Neural cell (in vitro differentiated cells): ENCODE measurements around the gene LUZP1. TPM values are rescaled to one million over a fixed set of nuclear protein-coding genes. Genes with fewer than 3 reads are reported as not detected.

Source experiments
- H2AFZ ChIP-seq: fragments of 200-600, 300-800 bp; sonication (generic), shearing (Covaris generic); 2 replicates; pipeline ENCODE4 v1.6.0; 2014; ENCODE audit warnings: low read depth, mild to moderate bottlenecking, antibody characterized with exemption, low read length, moderate library complexity
- H3F3A ChIP-seq: fragments of 200-600 bp; shearing (Covaris generic); 2 replicates; pipeline ENCODE4 v1.6.1; 2016; ENCODE audit warnings: mild to moderate bottlenecking, moderate library complexity, mixed read lengths, antibody characterized with exemption, low read length; ENCODE audit not compliant: insufficient read depth, poor library complexity, severe bottlenecking
- H3K27ac ChIP-seq: fragments of 200-600, 300-800 bp; sonication (generic), shearing (Covaris generic); 2 replicates; pipeline ENCODE4 v1.5.1; 2014; ENCODE audit warnings: mild to moderate bottlenecking, low read length, moderate library complexity
- H3K27me3 ChIP-seq: fragments of 300-800, 200-600 bp; sonication (generic), shearing (Covaris generic); 2 replicates; pipeline ENCODE4 v1.6.0; 2014; ENCODE audit warnings: mild to moderate bottlenecking, low read depth, low read length, moderate library complexity; ENCODE audit not compliant: insufficient read depth
- H3K36me3 ChIP-seq: fragments of 300-800, 200-600 bp; sonication (generic), shearing (Covaris generic); 2 replicates; pipeline ENCODE4 v1.5.1; 2014; ENCODE audit warnings: mild to moderate bottlenecking, antibody characterized with exemption, low read length, moderate library complexity; ENCODE audit not compliant: insufficient read depth
- H3K4me2 ChIP-seq: fragments of 300-800, 200-600 bp; sonication (generic), shearing (Covaris generic); 2 replicates; pipeline ENCODE4 v1.6.0; 2014; ENCODE audit warnings: mild to moderate bottlenecking, low read length
- H3K4me3 ChIP-seq: fragments of 300-800, 200-600 bp; sonication (generic), shearing (Covaris generic); 2 replicates; pipeline ENCODE4 v1.5.1; 2014; ENCODE audit warnings: mild to moderate bottlenecking, low read length, moderate library complexity
- H3K79me2 ChIP-seq: fragments of 200-600 bp; shearing (Covaris generic); replicated peaks from 2 replicates; pipeline ENCODE4 v1.6.0; 2014; ENCODE audit warnings: mild to moderate bottlenecking, low read length, moderate library complexity; ENCODE audit not compliant: insufficient read depth
- H3K9ac ChIP-seq: fragments of 300-800, 200-600 bp; sonication (generic), shearing (Covaris generic); 2 replicates; pipeline ENCODE4 v1.6.1; 2016; ENCODE audit warnings: mild to moderate bottlenecking, low read length, mixed read lengths
- H3K9me2 ChIP-seq: fragments of 200-600 bp; shearing (Covaris generic); 2 replicates; pipeline ENCODE4 v1.6.1; 2016; ENCODE audit warnings: mild to moderate bottlenecking, low read length, mixed read lengths; ENCODE audit not compliant: insufficient read depth
- H3K9me3 ChIP-seq: fragments of 200-600, 300-800 bp; sonication (generic), shearing (Covaris generic); 2 replicates; pipeline ENCODE4 v1.6.1; 2016; ENCODE audit warnings: mild to moderate bottlenecking, mixed run types, low read length, moderate library complexity, mixed read lengths
- H4K20me1 ChIP-seq: fragments of 200-600 bp; shearing (Covaris generic); 2 replicates; pipeline ENCODE4 v1.6.1; 2016; ENCODE audit warnings: mild to moderate bottlenecking, mixed run types; ENCODE audit not compliant: insufficient read depth
- CTCF ChIP-seq: fragments of 450-650 bp; IDR thresholded peaks from 2 replicates; pipeline ENCODE4 v1.5.1; 2014; ENCODE audit warnings: antibody characterized with exemption, mild to moderate bottlenecking, moderate library complexity; ENCODE audit not compliant: poor library complexity, severe bottlenecking
- EP300 ChIP-seq: fragments of 450-650 bp; conservative IDR thresholded peaks from 2 replicates; pipeline ENCODE4 v1.6.1; 2014; ENCODE audit warnings: antibody characterized with exemption, mild to moderate bottlenecking, moderate library complexity; ENCODE audit not compliant: poor library complexity, severe bottlenecking
- EZH2 ChIP-seq: fragments of 200-600, 300-800 bp; shearing (Covaris generic), sonication (generic); IDR thresholded peaks from 2 replicates; pipeline ENCODE4 v1.6.1; 2014; ENCODE audit warnings: antibody characterized with exemption, low read length, borderline replicate concordance, mild to moderate bottlenecking; ENCODE audit not compliant: insufficient read depth, poor library complexity, severe bottlenecking
- MXI1 ChIP-seq: fragments of 450-650 bp; conservative IDR thresholded peaks from 2 replicates; pipeline ENCODE4 v1.6.1; 2014; ENCODE audit warnings: antibody characterized with exemption, mild to moderate bottlenecking; ENCODE audit not compliant: poor library complexity, severe bottlenecking
- POLR2AphosphoS5 ChIP-seq: IDR thresholded peaks from 2 replicates; pipeline ENCODE4 v1.6.1; 2012
- RAD21 ChIP-seq: fragments of 450-650 bp; conservative IDR thresholded peaks from 2 replicates; pipeline ENCODE4 v1.6.1; 2014; ENCODE audit warnings: antibody characterized with exemption, mild to moderate bottlenecking, moderate library complexity
- REST ChIP-seq: IDR thresholded peaks from 2 replicates; pipeline ENCODE4 v1.6.1; 2012; ENCODE audit warnings: borderline replicate concordance
- SMC3 ChIP-seq: fragments of 450-650 bp; conservative IDR thresholded peaks from 2 replicates; pipeline ENCODE4 v1.6.1; 2014; ENCODE audit warnings: antibody characterized with exemption, mild to moderate bottlenecking, moderate library complexity; ENCODE audit not compliant: poor library complexity
- TAF1 ChIP-seq: IDR thresholded peaks from 2 replicates; pipeline ENCODE4 v1.6.1; 2012; ENCODE audit warnings: low read depth
- polyA plus RNA-seq: library from polyadenylated mRNA; depleted of rRNA; stranded (reverse); fragments of >200 nt; gene quantifications from 2 replicates; pipeline ENCODE4 v1.2.3, GENCODE V29; 2014

LUZP1 gene
- polyA plus RNA-seq, 1 donor from 2014 or later: 2.3 TPM

DNA sequence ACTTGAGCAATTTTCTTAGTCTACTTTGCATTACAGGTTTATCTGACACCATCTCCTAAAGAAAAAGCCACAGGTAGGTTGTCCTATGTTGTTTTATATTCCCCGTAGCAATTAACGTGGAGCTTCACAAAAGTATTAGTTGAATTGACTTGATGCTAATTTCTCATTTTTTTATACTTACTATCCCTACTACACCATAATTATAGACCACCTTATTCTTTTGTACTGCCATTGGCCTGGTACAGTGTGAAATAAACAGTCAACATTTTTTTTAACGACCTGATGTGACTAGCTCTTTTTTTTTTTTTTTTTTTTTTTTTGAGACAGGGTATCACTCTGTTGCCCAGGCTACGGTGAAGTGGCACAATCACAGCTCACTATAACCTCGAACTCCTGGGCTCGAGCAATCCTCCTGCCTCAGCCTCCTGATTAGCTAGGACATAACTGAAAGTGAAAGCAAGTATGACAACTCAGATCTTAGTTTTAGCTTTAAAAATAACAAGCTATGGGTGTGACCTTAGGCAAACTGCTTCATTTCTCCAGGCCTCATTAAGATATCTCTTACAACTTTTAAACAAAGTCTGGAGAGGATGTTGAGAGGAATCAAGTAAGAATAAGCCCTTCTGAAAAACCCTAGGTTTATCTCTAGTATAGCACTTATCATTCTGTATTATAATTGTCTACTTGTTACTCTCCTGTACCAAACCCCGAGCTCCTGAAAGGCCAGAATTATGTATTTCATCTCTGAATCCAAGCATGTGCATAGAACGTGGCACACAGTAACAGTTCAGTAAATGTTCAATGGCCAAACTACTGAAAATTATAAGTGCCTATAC, 49.5 kb downstream of the LUZP1 start:
- Histone ChIP-seq H3K4me2 (no peak overlapping the region), H3K9me3 (no peaks in the 10 kb centered on the region), H3F3A (no peaks in the 10 kb centered on the region), H3K36me3 (no peaks in the 10 kb centered on the region), H3K79me2 (peaks cover 17% of the 10 kb centered on the region), H3K27me3 (no peaks in the 10 kb centered on the region), H4K20me1 (no peaks in the 10 kb centered on the region), H3K27ac (no peak overlapping the region), H3K9ac (no peak overlapping the region), H3K4me3 (no peak overlapping the region), H2AFZ (no peak overlapping the region), H3K9me2 (no peaks in the 10 kb centered on the region)
- no peak for TF ChIP-seq REST
- TF ChIP-seq EZH2: no peak
- TF ChIP-seq MXI1: no peak
- no peak for TF ChIP-seq POLR2AphosphoS5
- TF ChIP-seq CTCF: no peak
- TF ChIP-seq SMC3: no peak
- no peak for TF ChIP-seq TAF1
- TF ChIP-seq EP300: no peak
- no peak for TF ChIP-seq RAD21

DNA sequence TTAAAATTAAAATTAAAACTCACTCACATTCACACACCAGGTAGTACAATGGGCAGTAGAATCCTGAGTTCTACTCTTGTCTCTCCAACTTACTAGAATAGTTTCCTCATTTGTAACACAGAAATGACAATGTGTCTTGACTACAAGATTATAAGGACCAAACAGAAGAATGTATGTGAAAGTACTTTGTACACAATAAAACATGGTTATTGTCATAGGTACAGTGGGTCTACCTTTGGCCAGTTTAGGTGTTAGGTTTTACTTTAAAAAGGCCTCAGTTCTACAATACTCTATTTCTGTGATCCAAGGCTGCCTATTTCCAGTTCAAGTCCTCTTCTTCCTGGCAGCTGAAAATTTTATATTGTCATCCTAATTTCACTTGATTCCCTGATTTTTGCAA, 50.2 kb downstream of the LUZP1 start:
- Histone ChIP-seq H3K36me3 (no peaks in the 10 kb centered on the region), H3F3A (no peaks in the 10 kb centered on the region), H3K79me2 (peaks cover 11% of the 10 kb centered on the region), H3K9me3 (no peaks in the 10 kb centered on the region), H3K27me3 (no peaks in the 10 kb centered on the region), H2AFZ (no peak overlapping the region), H3K9ac (no peak overlapping the region), H3K27ac (no peak overlapping the region), H3K4me3 (no peak overlapping the region), H3K4me2 (no peak overlapping the region), H3K9me2 (no peaks in the 10 kb centered on the region), H4K20me1 (no peaks in the 10 kb centered on the region)
- TF ChIP-seq EP300 (no peak), TAF1 (no peak), EZH2 (no peak), RAD21 (no peak), POLR2AphosphoS5 (no peak), SMC3 (no peak), MXI1 (no peak), CTCF (no peak), REST (no peak)
